ENCODE measurements around the gene RPP14.
A peak's percentile ranks its signal among the peaks of the same experiment; 100 is the strongest.
"Not testable (repeated sequence)": the region's sequence is repeated elsewhere in the genome, so short reads cannot be mapped to it uniquely, and the experiment has no call there.

The RPP14 gene

DNA sequence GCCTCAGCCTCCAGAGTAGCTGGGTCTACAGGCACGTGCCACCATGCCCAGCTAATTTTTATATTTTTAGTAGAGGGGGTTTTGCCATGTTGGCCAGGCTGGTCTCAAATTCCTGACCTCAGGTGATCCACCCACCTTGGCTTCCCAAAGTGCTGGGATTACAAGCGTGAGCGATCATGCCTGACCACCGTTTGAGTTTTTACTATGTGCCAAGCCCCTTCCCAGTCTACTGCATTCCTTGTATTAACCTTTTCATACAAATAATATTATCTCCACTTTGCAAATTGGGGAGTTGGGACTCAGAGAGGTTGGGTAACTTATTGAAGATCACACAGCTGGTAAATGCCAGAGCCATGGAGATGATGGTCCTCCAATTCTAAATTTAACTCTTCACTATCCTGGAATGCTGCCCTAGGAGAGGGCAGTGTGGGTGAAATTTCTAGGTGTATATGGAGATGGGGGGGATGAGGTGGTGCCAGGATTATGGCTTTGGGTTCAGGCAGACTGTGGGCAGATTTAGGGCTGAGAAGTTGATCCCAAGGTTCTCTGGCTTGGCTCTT is 25.6 kb downstream of the RPP14 start:
- no peak for DNase-seq (ENCODE audit: low read depth in 2 of 2)

DNA sequence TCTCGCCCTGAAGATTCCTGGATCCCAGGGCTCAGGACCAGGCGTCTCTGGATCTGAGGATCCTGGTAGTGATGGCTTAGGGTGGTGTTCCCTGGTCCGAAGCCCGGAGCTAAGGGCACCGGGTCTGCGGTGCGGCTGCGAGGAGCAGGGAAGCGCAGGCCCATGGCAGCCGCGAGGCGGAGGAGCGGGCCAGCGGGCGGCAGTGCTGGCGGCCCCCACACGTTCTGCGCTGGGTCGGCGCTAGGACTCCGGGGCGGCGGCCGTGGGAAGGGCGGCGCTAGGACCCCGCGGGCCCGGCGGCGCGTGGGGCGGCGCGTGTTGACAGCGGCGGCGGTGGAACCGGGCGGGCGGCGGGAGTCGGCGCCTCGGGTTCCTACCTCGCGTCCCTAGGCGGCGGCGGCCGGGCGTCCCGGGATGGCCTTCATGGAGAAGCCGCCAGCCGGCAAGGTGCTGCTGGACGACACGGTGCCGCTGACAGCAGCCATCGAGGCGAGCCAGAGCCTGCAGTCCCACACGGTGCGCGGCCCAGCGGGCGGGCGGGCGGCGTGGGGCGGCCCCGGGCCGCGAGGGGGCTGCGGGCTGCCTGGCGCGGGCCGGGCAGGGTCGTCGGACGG is 26.6 kb downstream of the RPP14 start, which contains the start of gene PXK:
Gene PXK (plus strand): TSS at position 318 of the 614 bp plus-strand sequence. CDS start 97 bp downstream, at position 415.
- peak; percentile 50 to 70 for DNase-seq (ENCODE audit: low read depth in 2 of 2)

DNA sequence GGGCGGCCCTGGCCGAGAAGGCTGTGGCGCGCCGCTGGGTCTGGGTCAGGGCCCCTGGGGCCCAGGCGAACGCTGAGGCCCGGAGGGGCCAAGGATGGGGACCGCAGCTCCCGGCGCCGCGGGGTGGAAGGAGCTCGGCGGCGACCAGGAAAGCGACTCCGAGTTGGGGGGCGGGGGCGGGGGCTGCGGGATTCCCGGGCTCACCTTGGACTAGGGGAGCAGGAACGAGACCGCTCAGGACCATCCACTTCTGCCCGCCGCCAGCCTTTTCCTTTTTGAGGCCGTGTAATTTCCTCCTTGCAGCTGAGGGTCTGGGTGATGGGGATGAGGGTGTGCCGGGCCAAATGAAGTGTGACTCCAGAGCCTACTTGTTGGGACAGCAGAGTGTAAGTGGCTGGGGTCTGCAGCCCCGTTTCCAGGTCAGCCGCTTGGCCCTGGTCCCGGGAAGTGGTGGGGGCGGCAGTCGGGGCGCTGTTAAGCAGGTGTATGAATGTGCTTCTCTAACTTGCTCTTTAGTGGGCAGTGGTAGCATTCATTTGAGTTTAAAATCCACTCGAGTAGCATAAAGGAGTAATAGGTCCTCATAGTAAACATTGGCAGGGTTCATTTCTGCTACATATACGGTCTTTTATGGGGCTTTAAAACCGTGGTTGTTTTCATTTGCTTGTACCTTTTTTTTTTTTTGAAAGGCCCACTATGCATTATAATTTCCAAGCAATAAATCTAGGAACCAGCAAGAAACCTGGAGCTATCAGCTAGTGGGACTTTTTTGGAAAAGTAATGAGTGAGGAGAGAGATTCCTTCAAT is 27.4 kb downstream of the RPP14 start:
- peak in 1 of 2 donors; percentile 8 for DNase-seq (ENCODE audit: low read depth in 2 of 2)

DNA sequence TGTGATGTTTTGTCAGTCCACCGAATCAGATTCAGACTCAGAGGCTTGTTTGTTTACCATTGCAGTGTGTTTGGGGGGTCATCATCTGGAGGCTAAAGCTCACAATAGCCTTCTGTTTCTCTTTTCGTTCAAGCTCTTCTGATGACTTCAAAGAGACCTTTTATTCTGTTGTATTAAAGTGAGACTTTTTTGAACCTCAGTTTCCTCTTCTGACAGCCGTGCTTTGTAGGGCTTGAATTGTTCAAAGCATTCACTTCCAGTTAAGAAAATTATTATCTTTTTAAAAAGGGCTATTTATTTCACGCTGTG is 27.9 kb downstream of the RPP14 start:
- DNase-seq (ENCODE audit: low read depth in 2 of 2) = no peak

DNA sequence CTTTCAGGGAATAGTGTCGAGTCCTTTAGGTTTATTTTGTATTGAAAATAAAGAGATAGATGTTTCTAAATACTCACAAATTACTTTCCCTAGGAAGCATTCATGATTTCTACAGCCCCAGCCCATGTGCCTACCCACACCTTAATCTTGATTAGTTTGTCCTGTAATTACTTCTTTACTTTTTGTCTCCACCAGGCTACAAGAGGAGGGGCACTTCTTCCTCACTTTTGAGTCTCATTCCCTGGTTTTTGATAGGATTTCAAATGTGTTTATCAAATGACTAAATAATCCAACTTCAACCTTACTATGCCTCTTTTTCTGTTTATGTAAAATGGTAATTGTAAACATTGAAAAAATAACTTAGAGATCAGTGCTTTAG is 28.4 kb downstream of the RPP14 start:
- no peak for DNase-seq (ENCODE audit: low read depth in 2 of 2)

DNA sequence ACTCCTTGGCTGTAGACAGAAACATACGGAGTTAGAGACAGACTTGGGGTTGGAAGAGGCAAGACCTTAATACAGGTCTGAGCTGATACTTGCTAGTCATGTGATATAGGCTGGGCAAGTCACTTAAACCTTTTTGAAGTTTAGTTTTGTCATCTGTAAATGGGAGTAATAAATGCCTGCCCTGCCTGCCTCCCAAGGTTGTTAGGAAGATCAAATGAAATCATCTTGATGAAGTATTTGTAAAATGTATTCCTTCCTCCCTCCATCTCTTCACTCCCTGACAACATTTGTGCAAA is 29.6 kb downstream of the RPP14 start:
- no peak for DNase-seq (ENCODE audit: low read depth in 2 of 2)

DNA sequence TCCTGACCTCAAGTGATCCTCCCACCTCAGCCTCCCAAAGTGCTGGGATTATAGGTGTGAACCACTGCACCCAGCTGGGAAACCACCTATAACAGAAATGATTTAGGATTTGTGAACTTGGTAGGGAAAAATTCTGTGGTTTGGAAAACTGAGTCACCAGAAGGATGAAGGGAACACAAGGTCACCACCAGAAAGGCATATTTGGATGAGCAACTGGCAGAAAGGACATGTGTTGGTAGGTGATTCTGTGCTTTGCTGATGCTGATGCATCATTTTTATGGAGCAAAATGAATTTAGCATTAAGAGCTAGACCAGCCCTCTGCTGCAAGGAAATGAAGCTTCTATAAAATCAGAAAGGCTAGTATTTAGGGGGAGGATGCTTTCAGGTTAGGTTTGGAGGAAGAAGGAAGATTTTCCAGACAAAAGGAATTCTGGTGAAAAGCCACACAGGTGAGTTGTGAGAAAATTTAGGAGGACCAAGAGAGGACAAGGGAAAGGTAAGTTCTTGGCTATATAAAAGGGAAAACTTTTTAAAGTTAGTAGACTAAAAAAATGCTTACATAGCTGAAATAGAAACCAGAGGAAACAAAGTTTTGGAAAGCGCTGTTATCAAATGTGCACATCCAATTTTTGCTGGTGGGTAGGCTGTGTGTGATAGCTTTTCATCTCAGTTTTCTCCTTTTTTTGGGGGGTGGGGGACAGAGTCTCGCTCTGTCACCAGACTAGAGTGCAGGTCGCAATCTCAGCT is 30.3 kb downstream of the RPP14 start:
- no peak for DNase-seq (ENCODE audit: low read depth in 2 of 2)

DNA sequence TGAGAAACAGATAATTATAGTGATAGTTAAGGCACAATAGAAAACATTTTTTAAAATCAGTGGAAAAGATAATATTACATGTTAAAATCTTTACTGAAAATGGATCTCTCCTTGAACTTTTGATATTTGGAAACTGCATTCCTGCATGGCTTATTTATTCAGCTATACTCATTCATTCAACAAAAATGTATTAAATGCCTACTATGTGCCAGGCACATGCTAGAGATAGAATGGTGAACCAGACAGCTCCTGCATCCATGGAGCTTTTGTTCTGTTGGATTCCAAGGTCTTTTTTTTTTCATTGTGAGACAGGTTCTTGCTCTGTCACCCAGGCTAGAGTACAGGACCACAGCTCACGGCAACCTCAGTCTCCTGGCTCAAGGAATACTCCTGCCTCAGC is 31.1 kb downstream of the RPP14 start:
- DNase-seq (ENCODE audit: low read depth in 2 of 2) = no peak

DNA sequence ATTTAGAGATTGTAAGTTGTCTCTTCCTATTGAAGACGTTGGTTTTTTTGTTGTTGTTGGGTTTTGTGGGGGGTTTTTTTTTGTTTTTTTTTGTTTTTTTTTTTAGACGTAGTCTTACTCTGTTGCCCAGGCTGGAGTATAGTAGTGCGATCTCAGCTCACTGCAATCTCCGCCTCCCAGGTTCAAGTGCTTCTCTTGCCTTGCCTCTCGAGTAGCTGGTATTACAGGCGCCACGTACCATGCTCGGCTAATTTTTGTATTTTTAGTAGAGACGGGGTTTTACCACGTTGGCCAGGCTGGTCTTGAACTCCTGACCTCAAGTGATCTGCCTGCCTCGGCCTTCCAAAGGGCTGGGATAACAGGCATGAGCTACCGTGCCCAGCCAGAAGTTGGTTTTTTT is 33.1 kb downstream of the RPP14 start:
- not testable (repeated sequence) for DNase-seq (ENCODE audit: low read depth in 2 of 2)

DNA sequence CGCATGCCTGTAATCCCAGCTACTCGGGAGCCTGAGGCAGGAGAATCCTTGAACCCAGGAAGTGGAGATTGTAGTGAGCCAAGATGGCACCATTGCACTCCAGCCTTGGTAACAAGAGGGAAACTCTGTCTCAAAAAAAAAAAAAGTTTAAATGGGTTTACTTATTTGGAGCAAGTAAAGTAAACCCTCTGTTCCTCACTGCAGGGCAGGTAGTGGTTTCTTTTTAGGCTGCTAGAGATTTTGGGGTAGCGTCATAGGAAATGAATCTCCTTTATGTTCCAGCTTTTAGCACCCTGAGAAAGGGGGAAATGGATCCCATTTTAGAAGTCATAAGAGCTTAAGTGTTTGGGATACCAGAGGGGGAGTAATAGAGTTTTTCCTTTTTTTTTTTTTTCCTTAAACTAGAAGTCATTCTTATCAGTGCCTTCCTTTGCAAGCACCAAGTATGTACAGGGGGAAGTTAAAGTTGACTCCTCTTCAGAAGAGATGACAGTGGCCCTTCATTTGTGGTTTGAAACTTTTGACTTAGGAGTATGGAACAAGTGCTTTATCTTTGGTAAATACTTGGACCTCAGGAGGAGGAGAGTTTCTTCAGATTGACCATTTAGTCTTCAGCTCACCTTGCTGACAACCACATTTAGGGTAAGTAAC is 34.7 kb downstream of the RPP14 start:
- no peak for DNase-seq (ENCODE audit: low read depth in 2 of 2)

DNA sequence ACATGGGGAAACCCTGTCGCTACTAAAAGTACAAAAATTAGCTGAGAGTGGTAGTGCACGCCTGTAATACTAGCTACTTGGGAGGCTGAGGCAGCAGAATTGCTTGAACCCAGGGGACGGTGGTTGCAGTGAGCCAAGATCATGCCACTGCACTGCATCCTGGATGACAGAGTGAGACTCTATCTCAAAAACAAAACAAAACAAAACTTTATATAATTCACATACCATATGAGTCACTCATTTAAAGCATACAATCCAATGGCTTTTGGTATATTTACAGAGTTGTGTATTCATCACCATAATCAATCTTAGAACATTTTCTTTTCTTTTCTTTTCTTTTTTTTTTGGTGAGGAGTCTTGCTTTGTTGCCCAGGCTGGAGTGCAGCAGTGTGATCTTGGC is 35.3 kb downstream of the RPP14 start:
- DNase-seq (ENCODE audit: low read depth in 2 of 2) = no peak

DNA sequence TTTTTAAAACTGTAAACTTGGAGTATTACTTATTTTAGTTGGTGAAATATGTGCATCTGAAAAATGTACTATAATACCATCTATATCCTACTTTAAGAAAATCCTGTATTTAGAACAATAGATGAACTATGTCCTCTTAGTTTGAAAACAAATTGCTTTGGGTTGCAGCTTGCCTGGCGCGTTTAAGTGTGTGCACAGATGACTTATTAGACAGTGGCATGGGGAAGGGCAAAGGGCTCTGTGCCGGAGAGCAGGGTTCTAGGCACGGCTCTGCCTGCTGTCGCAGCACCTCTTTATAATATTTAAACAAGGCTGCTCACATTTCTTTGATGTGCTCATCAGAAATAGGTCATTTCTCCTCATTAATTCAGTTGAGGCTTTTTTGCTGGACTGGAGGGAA is 36.6 kb downstream of the RPP14 start:
- no peak for DNase-seq (ENCODE audit: low read depth in 2 of 2)

DNA sequence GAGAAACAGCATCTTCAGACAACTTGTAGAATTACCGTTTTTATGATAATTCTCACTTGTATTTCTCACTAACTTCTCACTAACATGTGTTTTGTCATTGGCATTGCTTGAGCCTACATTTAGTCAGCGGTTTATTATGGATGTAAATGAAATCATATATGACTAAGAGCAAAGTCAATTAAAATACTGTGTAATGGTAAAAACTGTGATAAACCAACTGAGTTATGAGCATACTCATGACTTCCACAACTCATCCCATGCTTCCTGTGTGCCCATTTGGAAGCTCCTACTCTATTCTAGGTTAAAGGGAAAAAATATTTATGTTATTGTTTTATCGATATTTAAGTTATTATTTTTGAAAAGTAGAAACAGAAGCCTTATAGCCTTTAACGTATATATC is 39.4 kb downstream of the RPP14 start:
- no peak for DNase-seq (ENCODE audit: low read depth in 2 of 2)

DNA sequence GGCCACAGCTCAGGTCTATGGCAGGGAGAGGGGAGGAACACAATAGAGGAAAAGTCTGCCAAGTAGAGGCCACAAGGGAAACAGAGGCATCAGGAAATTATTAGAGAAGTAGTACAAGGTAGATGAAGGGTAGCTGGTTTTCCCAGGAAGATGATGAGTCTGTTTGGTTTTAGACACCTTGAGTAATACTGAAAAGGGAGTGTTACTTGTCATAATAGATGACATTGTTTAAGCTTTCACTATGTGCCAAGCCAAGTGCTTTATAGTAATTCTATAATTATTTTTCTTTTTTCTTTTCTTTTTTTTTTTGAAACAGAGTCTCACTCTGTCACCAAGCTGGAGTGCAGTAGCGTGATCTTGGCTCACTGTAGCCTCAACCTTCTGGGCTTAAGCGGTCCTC is 40.3 kb downstream of the RPP14 start:
- no peak for DNase-seq (ENCODE audit: low read depth in 2 of 2)

DNA sequence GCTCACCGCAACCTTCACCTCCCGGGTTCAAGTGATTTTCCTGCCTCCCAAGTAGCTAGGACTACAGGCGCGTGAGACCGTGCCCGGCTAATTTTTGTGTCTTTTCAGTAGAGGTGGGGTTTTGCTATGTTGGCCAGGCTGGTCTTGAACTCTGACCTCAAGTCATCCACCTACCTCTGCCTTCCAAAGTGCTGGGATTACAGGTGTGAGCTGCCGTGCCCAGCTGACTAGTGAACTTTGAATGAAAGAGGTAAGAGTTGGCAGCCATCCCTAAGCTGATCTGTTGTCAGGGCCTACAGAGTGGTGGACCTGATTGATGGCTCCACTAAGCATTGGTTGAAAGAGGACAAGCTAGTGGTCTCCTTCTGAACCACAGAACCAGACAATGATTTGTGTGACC is 41.9 kb downstream of the RPP14 start:
- no peak for DNase-seq (ENCODE audit: low read depth in 2 of 2)

DNA sequence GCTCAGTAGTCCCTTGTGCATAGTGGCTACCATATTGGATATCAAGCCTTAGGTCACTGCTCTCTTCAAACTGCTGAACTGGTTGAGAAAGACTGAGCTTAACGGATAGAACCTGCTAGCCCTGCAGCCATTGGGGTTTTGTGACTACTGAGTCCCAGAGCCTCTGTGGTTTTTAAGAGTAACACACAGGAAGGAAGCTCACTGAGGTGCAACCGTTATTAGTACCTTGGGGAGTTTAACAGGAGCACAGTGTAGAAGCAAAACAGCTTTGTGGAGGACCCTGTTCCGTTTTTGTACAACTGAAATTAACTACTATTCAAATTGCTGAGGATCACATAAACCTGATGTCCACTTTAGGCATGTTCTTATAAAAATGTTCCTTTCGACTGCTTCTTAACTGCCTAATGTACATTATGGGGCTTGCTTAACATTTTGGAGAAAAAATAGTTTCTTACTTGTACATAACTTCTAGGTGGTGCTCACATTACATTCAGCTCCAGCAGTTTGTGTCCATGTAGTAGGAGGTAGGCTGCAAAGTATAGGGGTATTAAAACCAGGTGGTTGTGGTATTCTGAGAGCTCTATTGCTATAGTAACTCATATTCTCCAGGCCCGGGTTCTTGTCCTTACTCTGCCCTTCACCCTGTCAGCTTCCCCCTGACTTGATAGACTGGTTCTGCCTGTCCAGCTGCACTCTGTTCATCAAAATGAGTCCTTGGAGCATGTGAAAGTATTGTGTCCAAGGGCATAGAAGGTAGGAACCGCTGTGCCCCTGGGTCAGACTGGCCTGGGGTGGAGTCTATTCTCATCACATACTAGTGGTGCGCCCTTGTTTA is 44.0 kb downstream of the RPP14 start:
- DNase-seq (ENCODE audit: low read depth in 2 of 2) = no peak

DNA sequence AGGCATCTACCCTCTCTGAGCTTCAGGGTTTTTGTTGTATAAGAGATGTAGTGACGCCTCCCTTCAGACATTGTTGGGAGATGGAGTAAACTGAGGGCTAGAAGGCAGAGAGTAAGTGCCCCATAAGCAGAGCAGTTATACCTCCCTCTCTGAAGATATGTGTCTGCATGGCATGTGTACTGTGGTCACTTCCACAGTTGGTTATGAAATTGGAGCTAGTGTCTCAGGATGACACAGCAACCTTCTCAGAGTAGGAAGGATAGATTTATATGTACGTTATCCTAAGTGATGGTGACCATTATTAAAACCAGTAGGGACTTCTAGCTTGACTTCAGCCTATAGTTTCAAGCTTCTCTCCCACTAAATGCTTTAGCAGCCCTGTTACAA is 44.6 kb downstream of the RPP14 start:
- DNase-seq (ENCODE audit: low read depth in 2 of 2) = no peak

DNA sequence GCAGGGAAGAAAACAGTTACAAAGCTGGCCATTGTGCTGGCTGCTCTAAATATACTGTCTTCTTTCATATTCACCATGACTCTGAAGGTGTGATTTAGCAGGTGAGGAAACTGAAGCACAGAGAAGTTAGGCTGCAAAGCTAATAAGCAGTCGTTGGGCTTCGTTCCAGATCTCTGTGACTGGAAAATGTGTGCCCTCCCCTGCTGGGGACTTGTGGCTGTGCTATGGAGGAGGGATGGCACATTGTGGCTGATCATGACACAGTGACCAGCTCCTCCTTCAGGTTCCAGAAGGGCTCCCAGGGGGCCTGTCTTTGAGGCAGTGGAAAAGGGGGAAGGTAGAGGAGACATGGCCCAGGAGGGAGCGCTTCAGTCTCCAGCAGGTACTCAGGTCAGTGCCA is 45.9 kb downstream of the RPP14 start:
- no peak for DNase-seq (ENCODE audit: low read depth in 2 of 2)

DNA sequence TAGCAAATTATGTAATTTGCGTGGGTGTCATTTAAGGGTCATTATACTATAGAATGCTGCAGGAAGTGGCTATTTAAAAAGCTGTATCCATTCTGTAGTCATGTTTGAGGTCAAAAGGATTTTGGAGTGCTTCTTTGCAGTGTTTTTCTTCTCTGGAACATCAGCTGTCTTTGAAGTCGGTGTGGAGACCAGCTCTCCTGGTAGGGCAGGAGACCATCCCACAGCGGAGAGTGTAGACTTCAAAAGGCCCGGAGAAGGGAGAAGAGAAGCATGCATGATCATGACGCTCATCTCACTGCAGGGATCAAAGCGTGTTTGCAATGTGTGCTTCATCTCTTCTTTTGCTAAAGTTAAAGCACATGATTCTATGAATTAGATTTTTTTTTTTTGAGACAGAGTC is 46.6 kb downstream of the RPP14 start:
- DNase-seq (ENCODE audit: low read depth in 2 of 2) = no peak

DNA sequence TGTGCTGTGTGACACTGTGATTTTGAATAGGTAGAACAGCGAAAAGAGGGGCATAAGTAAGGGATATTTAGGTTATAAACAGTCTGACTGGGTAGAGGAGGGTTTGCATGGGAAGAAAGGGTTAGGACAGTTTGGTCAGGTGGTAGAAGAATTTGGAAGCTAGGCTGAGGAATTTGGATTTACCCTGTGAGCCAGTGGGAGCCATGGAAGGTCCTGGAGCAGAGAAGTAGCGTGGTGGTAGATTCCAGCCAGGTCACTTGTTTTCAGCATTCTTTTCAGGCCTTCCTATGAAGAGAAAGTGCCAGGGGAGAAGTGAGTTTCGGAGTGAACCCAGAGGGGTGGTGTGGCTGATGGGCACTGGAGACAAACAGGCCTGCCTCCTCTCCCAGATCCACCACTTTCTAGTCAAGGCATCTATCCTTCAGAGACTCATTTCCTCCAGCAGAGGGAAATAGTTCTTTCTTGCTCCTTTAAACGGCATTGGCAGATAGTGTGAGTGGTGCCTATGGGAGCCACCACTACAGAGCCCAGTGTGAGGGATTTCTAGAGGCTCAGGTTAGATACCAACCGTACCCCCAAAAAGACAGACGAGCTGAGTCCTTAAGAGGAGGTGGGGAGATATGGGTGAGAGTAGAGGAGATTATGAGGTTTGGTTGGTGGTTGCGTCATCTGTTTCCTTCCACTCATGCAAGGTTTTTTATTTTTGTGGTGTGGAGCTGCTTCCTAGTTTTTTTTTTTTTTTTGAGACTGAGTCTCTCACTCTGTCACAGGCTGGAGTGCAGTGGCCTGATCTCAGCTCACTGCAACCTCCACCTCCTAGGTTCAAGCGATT is 47.9 kb downstream of the RPP14 start:
- no peak for DNase-seq (ENCODE audit: low read depth in 2 of 2)

DNA sequence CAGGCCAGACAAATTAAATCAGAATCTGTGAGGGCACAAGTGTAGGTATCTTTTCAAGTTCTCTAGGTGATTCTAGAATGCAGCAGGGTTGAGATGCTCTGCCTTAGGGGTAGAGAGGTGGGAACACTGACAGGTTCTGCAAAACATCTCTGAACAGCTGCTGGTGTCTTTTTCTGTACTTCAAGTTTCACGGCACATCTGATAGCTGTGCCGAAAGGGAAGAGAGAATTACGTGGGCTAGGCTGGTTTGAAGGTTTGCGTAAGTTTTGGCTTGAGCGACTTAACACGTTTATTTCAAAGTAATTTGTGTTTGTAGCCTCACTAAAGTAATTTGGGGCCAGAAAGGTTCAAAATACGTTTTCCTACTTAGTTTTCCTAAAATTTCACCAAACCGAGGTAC is 49.1 kb downstream of the RPP14 start:
- DNase-seq (ENCODE audit: low read depth in 2 of 2) = no peak

All from stimulated activated CD4-positive, alpha-beta T cell treated with anti-CD3 and anti-CD28 coated beads, Interleukin-15, amount 100 ng/mL, for 48 hours (primary cell).